ENCODE measurements around the gene CCNDBP1.
"Not testable (repeated sequence)": the region's sequence is repeated elsewhere in the genome, so short reads cannot be mapped to it uniquely, and the experiment has no call there.

DNA sequence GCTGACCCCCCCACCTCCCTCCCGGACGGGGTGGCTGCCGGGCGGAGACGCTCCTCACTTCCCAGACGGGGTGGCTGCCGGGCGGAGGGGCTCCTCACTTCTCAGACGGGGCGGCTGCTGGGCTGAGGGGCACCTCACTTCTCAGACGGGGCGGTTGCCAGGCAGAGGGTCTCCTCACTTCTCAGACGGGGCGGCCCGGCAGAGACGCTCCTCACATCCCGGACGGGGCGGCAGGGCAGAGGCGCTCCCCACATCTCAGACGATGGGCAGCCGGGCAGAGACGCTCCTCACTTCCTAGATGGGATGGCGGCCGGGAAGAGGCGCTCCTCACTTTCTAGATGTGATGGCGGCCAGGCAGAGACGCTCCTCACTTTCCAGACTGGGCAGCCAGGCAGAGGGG lies 17.9 kb upstream of the CCNDBP1 start:
- TF ChIP-seq, protein P1, sequence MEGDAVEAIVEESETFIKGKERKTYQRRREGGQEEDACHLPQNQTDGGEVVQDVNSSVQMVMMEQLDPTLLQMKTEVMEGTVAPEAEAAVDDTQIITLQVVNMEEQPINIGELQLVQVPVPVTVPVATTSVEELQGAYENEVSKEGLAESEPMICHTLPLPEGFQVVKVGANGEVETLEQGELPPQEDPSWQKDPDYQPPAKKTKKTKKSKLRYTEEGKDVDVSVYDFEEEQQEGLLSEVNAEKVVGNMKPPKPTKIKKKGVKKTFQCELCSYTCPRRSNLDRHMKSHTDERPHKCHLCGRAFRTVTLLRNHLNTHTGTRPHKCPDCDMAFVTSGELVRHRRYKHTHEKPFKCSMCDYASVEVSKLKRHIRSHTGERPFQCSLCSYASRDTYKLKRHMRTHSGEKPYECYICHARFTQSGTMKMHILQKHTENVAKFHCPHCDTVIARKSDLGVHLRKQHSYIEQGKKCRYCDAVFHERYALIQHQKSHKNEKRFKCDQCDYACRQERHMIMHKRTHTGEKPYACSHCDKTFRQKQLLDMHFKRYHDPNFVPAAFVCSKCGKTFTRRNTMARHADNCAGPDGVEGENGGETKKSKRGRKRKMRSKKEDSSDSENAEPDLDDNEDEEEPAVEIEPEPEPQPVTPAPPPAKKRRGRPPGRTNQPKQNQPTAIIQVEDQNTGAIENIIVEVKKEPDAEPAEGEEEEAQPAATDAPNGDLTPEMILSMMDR (IDR thresholded peaks at IDR 0.05; ENCODE audit: low read depth, low read length): not testable (repeated sequence)
- not testable (repeated sequence) for TF ChIP-seq EZH2phosphoT487 (IDR thresholded peaks at IDR 0.05; ENCODE audit: low read depth)

Measured in OCI-LY3 (cell line).